Stromal cell of bone marrow (primary cell): Measurements from ENCODE around the gene RCE1.
A peak's percentile ranks its signal among the peaks of the same experiment; 100 is the strongest.

Experiments
- DNase-seq: peaks from one replicate; pipeline ENCODE4 v3.0.0-alpha.2; 2012; ENCODE audit warnings: low read depth

RCE1 gene

GRCh38 chr11:66888282-66888681 lies 45.0 kb downstream of the RCE1 start:
- no peak for DNase-seq

GRCh38 chr11:66889960-66890359 lies 46.7 kb downstream of the RCE1 start:
- no peak for DNase-seq

- DNase-seq = peak; percentile 90
These were observed 48.8 kb downstream of the RCE1 start for GRCh38 chr11:66891851-66892660.

GRCh38 chr11:66892911-66893310 lies 49.7 kb downstream of the RCE1 start:
- DNase-seq = no peak

- DNase-seq = no peak
These were observed 50.9 kb downstream of the RCE1 start for GRCh38 chr11:66894141-66894540.
